Measurements from ENCODE around the gene DTWD1.

- TF ChIP-seq MYC (IDR thresholded peaks at IDR 0.05; ENCODE audit: low read depth, low read length) (no peak), POLR2A (IDR thresholded peaks at IDR 0.05; ENCODE audit: low read depth, low read length) (no peak), MAX (IDR thresholded peaks at IDR 0.05; ENCODE audit: insufficient read depth, insufficient read length) (no peak)
- TF ChIP-seq, protein P1, sequence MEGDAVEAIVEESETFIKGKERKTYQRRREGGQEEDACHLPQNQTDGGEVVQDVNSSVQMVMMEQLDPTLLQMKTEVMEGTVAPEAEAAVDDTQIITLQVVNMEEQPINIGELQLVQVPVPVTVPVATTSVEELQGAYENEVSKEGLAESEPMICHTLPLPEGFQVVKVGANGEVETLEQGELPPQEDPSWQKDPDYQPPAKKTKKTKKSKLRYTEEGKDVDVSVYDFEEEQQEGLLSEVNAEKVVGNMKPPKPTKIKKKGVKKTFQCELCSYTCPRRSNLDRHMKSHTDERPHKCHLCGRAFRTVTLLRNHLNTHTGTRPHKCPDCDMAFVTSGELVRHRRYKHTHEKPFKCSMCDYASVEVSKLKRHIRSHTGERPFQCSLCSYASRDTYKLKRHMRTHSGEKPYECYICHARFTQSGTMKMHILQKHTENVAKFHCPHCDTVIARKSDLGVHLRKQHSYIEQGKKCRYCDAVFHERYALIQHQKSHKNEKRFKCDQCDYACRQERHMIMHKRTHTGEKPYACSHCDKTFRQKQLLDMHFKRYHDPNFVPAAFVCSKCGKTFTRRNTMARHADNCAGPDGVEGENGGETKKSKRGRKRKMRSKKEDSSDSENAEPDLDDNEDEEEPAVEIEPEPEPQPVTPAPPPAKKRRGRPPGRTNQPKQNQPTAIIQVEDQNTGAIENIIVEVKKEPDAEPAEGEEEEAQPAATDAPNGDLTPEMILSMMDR (IDR thresholded peaks at IDR 0.05; ENCODE audit: extremely low read depth in 1 of 2, insufficient read depth in 1 of 2, low read depth in 1 of 2, low read length in 2 of 2) = no peak
Observed at GRCh38 chr15:49619226-49619625, 1.6 kb upstream of the DTWD1 start.

Measured in endothelial cell of umbilical vein (primary cell).